ENCODE data around the gene FBN1.

FBN1 gene

GRCh38 chr15:48536681-48537091, 108.8 kb downstream of the FBN1 start:
- TF ChIP-seq TEAD4 (IDR thresholded peaks at IDR 0.05) (no peak), CEBPB (IDR thresholded peaks at IDR 0.05) (no peak), USF1 (IDR thresholded peaks at IDR 0.05) (no peak), NFIC (IDR thresholded peaks at IDR 0.05) (no peak), EGR1 (IDR thresholded peaks at IDR 0.05) (no peak), EP300 (IDR thresholded peaks at IDR 0.05; ENCODE audit: borderline replicate concordance) (no peak), CREB1 (IDR thresholded peaks at IDR 0.05; ENCODE audit: low read depth) (no peak), YY1 (IDR thresholded peaks at IDR 0.05; ENCODE audit: low read depth) (no peak), FOXM1 (IDR thresholded peaks at IDR 0.05; ENCODE audit: borderline replicate concordance, low read depth) (no peak), TAF1 (IDR thresholded peaks at IDR 0.05; ENCODE audit: low read depth) (no peak), REST (IDR thresholded peaks at IDR 0.05; ENCODE audit: low read depth) (no peak), ZBTB7A (IDR thresholded peaks at IDR 0.05; ENCODE audit: low read depth) (no peak), TCF12 (IDR thresholded peaks at IDR 0.05; ENCODE audit: low read depth) (no peak), MAX (IDR thresholded peaks at IDR 0.05) (no peak), RAD21 (IDR thresholded peaks at IDR 0.05; ENCODE audit: low read depth) (no peak)

GRCh38 chr15:48533982-48534381, 111.5 kb downstream of the FBN1 start:
- no peak for TF ChIP-seq FOXM1 (IDR thresholded peaks at IDR 0.05; ENCODE audit: borderline replicate concordance, low read depth)
- no peak for TF ChIP-seq MAX (IDR thresholded peaks at IDR 0.05)
- TF ChIP-seq USF1 (IDR thresholded peaks at IDR 0.05) = no peak
- TF ChIP-seq TEAD4 (IDR thresholded peaks at IDR 0.05) = no peak
- TF ChIP-seq TCF12 (IDR thresholded peaks at IDR 0.05; ENCODE audit: low read depth) = no peak
- no peak for TF ChIP-seq YY1 (IDR thresholded peaks at IDR 0.05; ENCODE audit: low read depth)

GRCh38 chr15:48532946-48533345, 112.6 kb downstream of the FBN1 start:
- TF ChIP-seq TCF12 (IDR thresholded peaks at IDR 0.05; ENCODE audit: low read depth) = no peak
- no peak for TF ChIP-seq FOXM1 (IDR thresholded peaks at IDR 0.05; ENCODE audit: borderline replicate concordance, low read depth)
- TF ChIP-seq REST (IDR thresholded peaks at IDR 0.05; ENCODE audit: low read depth) = no peak
- no peak for TF ChIP-seq CREB1 (IDR thresholded peaks at IDR 0.05; ENCODE audit: low read depth)
- no peak for TF ChIP-seq USF1 (IDR thresholded peaks at IDR 0.05)
- TF ChIP-seq TEAD4 (IDR thresholded peaks at IDR 0.05) = no peak
- no peak for TF ChIP-seq EP300 (IDR thresholded peaks at IDR 0.05; ENCODE audit: borderline replicate concordance)

- no peak for TF ChIP-seq USF1 (IDR thresholded peaks at IDR 0.05)
- no peak for TF ChIP-seq RAD21 (IDR thresholded peaks at IDR 0.05; ENCODE audit: low read depth)
- no peak for TF ChIP-seq MAX (IDR thresholded peaks at IDR 0.05)
- TF ChIP-seq TAF1 (IDR thresholded peaks at IDR 0.05; ENCODE audit: low read depth) = no peak
- no peak for TF ChIP-seq EP300 (IDR thresholded peaks at IDR 0.05; ENCODE audit: borderline replicate concordance)
- no peak for TF ChIP-seq FOXM1 (IDR thresholded peaks at IDR 0.05; ENCODE audit: borderline replicate concordance, low read depth)
These were observed 115.0 kb downstream of the FBN1 start for GRCh38 chr15:48530528-48530927.

GRCh38 chr15:48528921-48529320, 116.6 kb downstream of the FBN1 start:
- TF ChIP-seq RAD21 (IDR thresholded peaks at IDR 0.05; ENCODE audit: low read depth) (no peak), CEBPB (IDR thresholded peaks at IDR 0.05) (no peak), ZBTB7A (IDR thresholded peaks at IDR 0.05; ENCODE audit: low read depth) (no peak), REST (IDR thresholded peaks at IDR 0.05; ENCODE audit: low read depth) (no peak), EP300 (IDR thresholded peaks at IDR 0.05; ENCODE audit: borderline replicate concordance) (no peak), TAF1 (IDR thresholded peaks at IDR 0.05; ENCODE audit: low read depth) (no peak), TCF12 (IDR thresholded peaks at IDR 0.05; ENCODE audit: low read depth) (no peak), EGR1 (IDR thresholded peaks at IDR 0.05) (no peak), FOXM1 (IDR thresholded peaks at IDR 0.05; ENCODE audit: borderline replicate concordance, low read depth) (no peak), NFIC (IDR thresholded peaks at IDR 0.05) (no peak), TEAD4 (IDR thresholded peaks at IDR 0.05) (no peak), USF1 (IDR thresholded peaks at IDR 0.05) (no peak), MAX (IDR thresholded peaks at IDR 0.05) (no peak), YY1 (IDR thresholded peaks at IDR 0.05; ENCODE audit: low read depth) (no peak), CREB1 (IDR thresholded peaks at IDR 0.05; ENCODE audit: low read depth) (no peak)
